Nephron (organoid): ENCODE data around the gene SORD.
"Not testable (repeated sequence)": the region's sequence is repeated elsewhere in the genome, so short reads cannot be mapped to it uniquely, and the experiment has no call there.

ENCODE experiments used
- H3K27ac Mint-ChIP-seq, 3 experiments: 2 replicates each; pipeline ENCODE4 v1.8.0; 2020; ENCODE audit warnings: mixed read lengths in 3 of 3, mild to moderate bottlenecking in 2 of 3, moderate library complexity in 1 of 3
- H3K27me3 Mint-ChIP-seq: 2 replicates; pipeline ENCODE4 v1.8.0; 2021; ENCODE audit warnings: low read depth, mild to moderate bottlenecking, moderate library complexity, mixed read lengths
- H3K36me3 Mint-ChIP-seq: 2 replicates; pipeline ENCODE4 v1.8.0; 2020; ENCODE audit warnings: low read depth, mixed read lengths
- H3K4me1 Mint-ChIP-seq: 2 replicates; pipeline ENCODE4 v1.8.0; 2020; ENCODE audit warnings: mixed read lengths
- H3K4me3 Mint-ChIP-seq, 3 experiments: 2 replicates each; pipeline ENCODE4 v1.8.0; 2020; ENCODE audit warnings: mild to moderate bottlenecking in 3 of 3, mixed read lengths in 3 of 3, moderate library complexity in 2 of 3
- H3K9me3 Mint-ChIP-seq: 2 replicates; pipeline ENCODE4 v1.8.0; 2020; ENCODE audit warnings: mixed read lengths
- CTCF ChIP-seq, 3 experiments: fragments of 200-600 bp; sonication (generic); IDR thresholded peaks; one replicate each; pipeline ENCODE4 v1.5.0; 2021; ENCODE audit warnings: antibody characterized with exemption in 3 of 3; ENCODE audit not compliant: unreplicated experiment in 3 of 3

SORD gene

GRCh38 chr15:45097466-45097865 lies 74.5 kb downstream of the SORD start:
- Mint-ChIP-seq H3K27ac (no peak overlapping the region), H3K4me3 (no peak overlapping the region), H3K36me3 (no peaks in the 10 kb centered on the region), H3K4me1 (no peaks in the 10 kb centered on the region), H3K9me3 (no peaks in the 10 kb centered on the region), H3K27me3 (peaks cover 26% of the 10 kb centered on the region)
- TF ChIP-seq CTCF (IDR thresholded peaks at IDR 0.05; ENCODE audit: unreplicated experiment in 3 of 3): no peak

- H3K4me1 Mint-ChIP-seq: no peaks in the 10 kb centered on the region
- no peak overlapping the region for H3K27ac Mint-ChIP-seq
- no peaks in the 10 kb centered on the region for H3K9me3 Mint-ChIP-seq
- H3K4me3 Mint-ChIP-seq: no peak overlapping the region
- no peaks in the 10 kb centered on the region for H3K36me3 Mint-ChIP-seq
- H3K27me3 Mint-ChIP-seq: peaks cover 28% of the 10 kb centered on the region
- TF ChIP-seq CTCF (IDR thresholded peaks at IDR 0.05; ENCODE audit: unreplicated experiment in 3 of 3): no peak
Measured at GRCh38 chr15:45099549-45100165, 76.7 kb downstream of the SORD start.

- no peak overlapping the region for H3K27ac Mint-ChIP-seq
- H3K27me3 Mint-ChIP-seq: peaks cover 40% of the 10 kb centered on the region
- no peaks in the 10 kb centered on the region for H3K36me3 Mint-ChIP-seq
- no peak for TF ChIP-seq CTCF (IDR thresholded peaks at IDR 0.05; ENCODE audit: unreplicated experiment in 3 of 3)
- H3K9me3 Mint-ChIP-seq: no peaks in the 10 kb centered on the region
- H3K4me1 Mint-ChIP-seq: no peaks in the 10 kb centered on the region
- H3K4me3 Mint-ChIP-seq: no peak overlapping the region
Measured at GRCh38 chr15:45100884-45101625, 78.1 kb downstream of the SORD start.

GRCh38 chr15:45101749-45102148 lies 78.8 kb downstream of the SORD start:
- H3K27ac Mint-ChIP-seq: no peak overlapping the region
- H3K9me3 Mint-ChIP-seq: no peaks in the 10 kb centered on the region
- no peaks in the 10 kb centered on the region for H3K4me1 Mint-ChIP-seq
- H3K27me3 Mint-ChIP-seq: peaks cover 44% of the 10 kb centered on the region
- TF ChIP-seq CTCF (IDR thresholded peaks at IDR 0.05; ENCODE audit: unreplicated experiment in 3 of 3): no peak
- H3K4me3 Mint-ChIP-seq: no peak overlapping the region
- H3K36me3 Mint-ChIP-seq: no peaks in the 10 kb centered on the region

- no peak for TF ChIP-seq CTCF (IDR thresholded peaks at IDR 0.05; ENCODE audit: unreplicated experiment in 3 of 3)
- Mint-ChIP-seq H3K4me1 (no peaks in the 10 kb centered on the region), H3K27ac (no peak overlapping the region), H3K4me3 (no peak overlapping the region), H3K27me3 (peaks cover 49% of the 10 kb centered on the region), H3K9me3 (no peaks in the 10 kb centered on the region), H3K36me3 (no peaks in the 10 kb centered on the region)
Measured at GRCh38 chr15:45102226-45102625, 79.2 kb downstream of the SORD start.

- not testable (repeated sequence) for H3K4me3 Mint-ChIP-seq, H3K9me3 Mint-ChIP-seq, H3K27ac Mint-ChIP-seq, H3K4me1 Mint-ChIP-seq, H3K36me3 Mint-ChIP-seq
- peaks cover 64% of the 10 kb centered on the region for H3K27me3 Mint-ChIP-seq
Measured at GRCh38 chr15:45104170-45104569, 81.2 kb downstream of the SORD start.
